Caco-2 (cell line): ENCODE results near the gene DCBLD2. TPM values are rescaled to one million over a fixed set of nuclear protein-coding genes. Genes with fewer than 3 reads are reported as not detected.
"Not testable (repeated sequence)": the region's sequence is repeated elsewhere in the genome, so short reads cannot be mapped to it uniquely, and the experiment has no call there.

Experiments used
- BruUV-seq: library from RNA; stranded (reverse); fragments of 400-500 nt; replicated peaks from 2 replicates; lab custom pipeline; 2021; lab: Mats Ljungman, UMichigan
- CTCF ChIA-PET: fragments of 300-600 bp; sonication (Branson Sonifier 250); formaldehyde crosslinking; loops from one replicate; lab custom pipeline; 2022; ENCODE audit warnings: antibody characterized with exemption; lab: Charles Lee
- POLR2A ChIA-PET: fragments of 300-600 bp; sonication (Branson Sonifier 250); formaldehyde crosslinking; loops from one replicate; lab custom pipeline; 2022; ENCODE audit warnings: antibody characterized with exemption; lab: Charles Lee
- DNase-seq, 2 experiments: peaks; one replicate each; pipeline versions ENCODE4 v3.0.0 to v3.0.0-alpha.2; 2020 to 2022
- H3K27me3 ChIP-seq: replicated peaks from 2 replicates; pipeline ENCODE4 v1.6.0; 2011; ENCODE audit warnings: low read length; ENCODE audit not compliant: control insufficient read depth, insufficient read depth
- H3K36me3 ChIP-seq: 2 replicates; pipeline ENCODE4 v1.5.1; 2011; ENCODE audit warnings: low read length; ENCODE audit not compliant: control insufficient read depth, insufficient read depth
- H3K4me1 ChIP-seq: fragments of 250-450 bp; sonication (Bioruptor Pico); 2 replicates; pipeline ENCODE4 v1.5.1; 2020; ENCODE audit warnings: mild to moderate bottlenecking
- H3K4me3 ChIP-seq: 2 replicates; pipeline ENCODE4 v1.5.1; 2011; ENCODE audit warnings: low read depth, mild to moderate bottlenecking, control low read depth, low read length
- H3K9me3 ChIP-seq: fragments of 250-450 bp; sonication (Bioruptor Pico); 2 replicates; pipeline ENCODE4 v1.5.1; 2020; ENCODE audit warnings: mild to moderate bottlenecking, moderate library complexity
- H3K27ac Mint-ChIP-seq: one replicate; pipeline ENCODE4 v1.8.0; 2022; ENCODE audit warnings: mixed read lengths; ENCODE audit not compliant: unreplicated experiment
- H3K27me3 Mint-ChIP-seq: one replicate; pipeline ENCODE4 v1.8.0; 2022; ENCODE audit warnings: mixed read lengths; ENCODE audit not compliant: insufficient read depth, unreplicated experiment
- H3K36me3 Mint-ChIP-seq: one replicate; pipeline ENCODE4 v1.8.0; 2022; ENCODE audit warnings: mild to moderate bottlenecking, mixed read lengths; ENCODE audit not compliant: insufficient read depth, unreplicated experiment
- H3K4me1 Mint-ChIP-seq: one replicate; pipeline ENCODE4 v1.8.0; 2022; ENCODE audit warnings: low read depth, mixed read lengths; ENCODE audit not compliant: unreplicated experiment
- H3K4me3 Mint-ChIP-seq: one replicate; pipeline ENCODE4 v1.8.0; 2022; ENCODE audit warnings: mild to moderate bottlenecking, moderate library complexity, mixed read lengths; ENCODE audit not compliant: unreplicated experiment
- H3K9me3 Mint-ChIP-seq: one replicate; pipeline ENCODE4 v1.8.0; 2022; ENCODE audit warnings: mixed read lengths; ENCODE audit not compliant: unreplicated experiment
- intact Hi-C: fragments of 100-400 bp; cut with micrococcal nuclease; formaldehyde crosslinking; loops from one replicate; pipeline ENCODE4 v1.10.0; 2022; ENCODE audit not compliant: unreplicated experiment
- total RNA-seq: library from RNA; stranded (reverse); gene quantifications from 2 replicates; pipeline ENCODE4 v1.2.3, GENCODE V29; 2022
- TF ChIP-seq, protein P1 (sequence below), 2 experiments: fragments of 200-600 bp in 1 of 2; IDR thresholded peaks; 1 replicate in 1 of 2; 2 replicates in 1 of 2; pipeline versions ENCODE4 v1.5.1 to v1.8.0; 2011 to 2022; ENCODE audit warnings: antibody characterized with exemption in 1 of 2, control low read depth in 1 of 2, inconsistent platforms in 1 of 2, low read depth in 1 of 2, low read length in 1 of 2, mild to moderate bottlenecking in 1 of 2, moderate library complexity in 1 of 2; ENCODE audit not compliant: insufficient read depth in 1 of 2, severe bottlenecking in 1 of 2, unreplicated experiment in 1 of 2

Gene DCBLD2
- total RNA-seq, 1 experiment from 2014 or later = 53.0 TPM

DNA sequence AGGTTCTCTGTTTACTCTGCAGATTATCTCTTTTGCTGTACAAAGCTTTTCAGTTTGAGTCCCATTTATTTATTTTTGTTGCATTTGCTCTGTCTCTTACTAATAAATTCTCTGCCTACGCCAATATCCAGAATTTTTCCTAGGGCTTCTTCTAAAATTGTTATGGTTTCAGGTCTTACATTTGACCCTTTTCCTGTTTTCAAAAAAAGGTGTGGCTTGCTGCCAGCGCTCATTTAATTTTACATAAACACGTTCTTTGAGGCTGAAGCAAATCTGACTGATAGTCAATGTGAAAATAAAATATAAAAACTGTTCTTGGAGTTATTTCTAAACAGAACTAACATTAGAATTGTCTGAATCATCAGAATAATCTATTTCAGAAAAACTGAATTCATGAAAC, 32.1 kb downstream of the DCBLD2 start:
- H3K9me3 Mint-ChIP-seq = peaks cover 6% of the 10 kb centered on the region
- H3K36me3 Mint-ChIP-seq = peaks cover 33% of the 10 kb centered on the region
- H3K27ac Mint-ChIP-seq = no peak overlapping the region
- no peak for DNase-seq
- intact Hi-C loops = no loop called here
- no peak overlapping the region for H3K4me3 Mint-ChIP-seq
- H3K27me3 ChIP-seq = no peaks in the 10 kb centered on the region
- 0 out of 2 replicates have a peak, but pooled peaks cover 8% of the 10 kb centered on the region for H3K9me3 ChIP-seq
- POLR2A ChIA-PET = no interaction called here
- TF ChIP-seq, protein P1, sequence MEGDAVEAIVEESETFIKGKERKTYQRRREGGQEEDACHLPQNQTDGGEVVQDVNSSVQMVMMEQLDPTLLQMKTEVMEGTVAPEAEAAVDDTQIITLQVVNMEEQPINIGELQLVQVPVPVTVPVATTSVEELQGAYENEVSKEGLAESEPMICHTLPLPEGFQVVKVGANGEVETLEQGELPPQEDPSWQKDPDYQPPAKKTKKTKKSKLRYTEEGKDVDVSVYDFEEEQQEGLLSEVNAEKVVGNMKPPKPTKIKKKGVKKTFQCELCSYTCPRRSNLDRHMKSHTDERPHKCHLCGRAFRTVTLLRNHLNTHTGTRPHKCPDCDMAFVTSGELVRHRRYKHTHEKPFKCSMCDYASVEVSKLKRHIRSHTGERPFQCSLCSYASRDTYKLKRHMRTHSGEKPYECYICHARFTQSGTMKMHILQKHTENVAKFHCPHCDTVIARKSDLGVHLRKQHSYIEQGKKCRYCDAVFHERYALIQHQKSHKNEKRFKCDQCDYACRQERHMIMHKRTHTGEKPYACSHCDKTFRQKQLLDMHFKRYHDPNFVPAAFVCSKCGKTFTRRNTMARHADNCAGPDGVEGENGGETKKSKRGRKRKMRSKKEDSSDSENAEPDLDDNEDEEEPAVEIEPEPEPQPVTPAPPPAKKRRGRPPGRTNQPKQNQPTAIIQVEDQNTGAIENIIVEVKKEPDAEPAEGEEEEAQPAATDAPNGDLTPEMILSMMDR (IDR thresholded peaks at IDR 0.05; ENCODE audit: insufficient read depth in 1 of 2, low read depth in 1 of 2, low read length in 1 of 2, severe bottlenecking in 1 of 2, unreplicated experiment in 1 of 2) = no peak
- H3K4me1 ChIP-seq = peaks cover 5% of the 10 kb centered on the region; the same call in 1 of the 2 replicates
- H3K4me3 ChIP-seq = no peak overlapping the region
- H3K36me3 ChIP-seq = no peaks in the 10 kb centered on the region
- CTCF ChIA-PET = no interaction called here
- BruUV-seq = no TSS peak
- no peaks in the 10 kb centered on the region for H3K27me3 Mint-ChIP-seq
- H3K4me1 Mint-ChIP-seq = peaks cover 6% of the 10 kb centered on the region

DNA sequence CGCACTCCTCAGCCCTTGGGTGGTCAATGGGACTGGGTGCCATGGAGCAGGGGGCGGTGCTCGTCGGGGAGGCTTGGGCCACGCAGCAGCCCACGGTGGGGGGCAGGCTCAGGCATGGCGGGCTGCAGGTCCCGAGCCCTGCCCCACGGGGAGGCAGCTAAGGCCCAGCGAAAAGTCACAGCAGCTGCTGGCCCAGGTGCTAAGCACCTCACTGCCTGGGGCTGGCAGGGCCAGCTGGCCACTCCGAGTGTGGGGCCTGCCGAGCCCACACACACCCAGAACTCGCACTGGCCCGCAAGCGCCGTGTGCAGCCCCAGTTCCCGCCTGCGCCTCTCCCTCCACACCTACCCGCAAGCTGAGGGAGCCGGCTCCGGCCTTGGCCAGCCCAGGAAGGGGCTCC, 43.5 kb downstream of the DCBLD2 start:
- BruUV-seq, H3K27ac Mint-ChIP-seq, H3K4me3 ChIP-seq, intact Hi-C loops, DNase-seq, H3K36me3 ChIP-seq, POLR2A ChIA-PET, H3K27me3 ChIP-seq, H3K4me3 Mint-ChIP-seq, CTCF ChIA-PET, H3K4me1 Mint-ChIP-seq, H3K4me1 ChIP-seq, H3K27me3 Mint-ChIP-seq: not testable (repeated sequence)
- peaks cover 10% of the 10 kb centered on the region; the same call in 1 of the 2 replicates for H3K9me3 ChIP-seq
- peaks cover 38% of the 10 kb centered on the region for H3K9me3 Mint-ChIP-seq
- peaks cover 24% of the 10 kb centered on the region for H3K36me3 Mint-ChIP-seq

DNA sequence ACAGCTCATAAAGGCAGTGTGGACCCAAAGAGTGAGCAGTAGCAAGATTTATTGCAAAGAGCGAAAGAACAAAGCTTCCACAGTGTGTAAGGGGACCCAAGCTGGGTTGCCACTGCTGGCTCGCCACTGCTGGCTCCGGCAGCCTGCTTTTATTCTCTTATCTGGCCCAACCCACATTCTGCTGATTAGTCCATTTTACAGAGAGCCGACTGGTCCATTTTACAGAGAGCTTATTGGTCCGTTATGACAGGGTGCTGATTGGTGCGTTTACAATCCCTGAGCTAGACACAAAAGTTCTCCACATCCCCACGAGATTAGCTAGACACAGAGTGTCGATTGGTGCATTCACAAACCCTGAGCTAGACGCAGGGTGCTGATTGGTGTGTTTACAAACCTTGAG, 44.2 kb downstream of the DCBLD2 start:
- H3K4me3 Mint-ChIP-seq, H3K4me3 ChIP-seq, H3K4me1 Mint-ChIP-seq, intact Hi-C loops, CTCF ChIA-PET, H3K27me3 ChIP-seq, H3K27me3 Mint-ChIP-seq, DNase-seq, H3K4me1 ChIP-seq, POLR2A ChIA-PET, H3K27ac Mint-ChIP-seq, BruUV-seq, H3K36me3 ChIP-seq: not testable (repeated sequence)
- H3K36me3 Mint-ChIP-seq = peaks cover 24% of the 10 kb centered on the region
- H3K9me3 Mint-ChIP-seq = peaks cover 38% of the 10 kb centered on the region
- peaks cover 10% of the 10 kb centered on the region; the same call in 1 of the 2 replicates for H3K9me3 ChIP-seq

DNA sequence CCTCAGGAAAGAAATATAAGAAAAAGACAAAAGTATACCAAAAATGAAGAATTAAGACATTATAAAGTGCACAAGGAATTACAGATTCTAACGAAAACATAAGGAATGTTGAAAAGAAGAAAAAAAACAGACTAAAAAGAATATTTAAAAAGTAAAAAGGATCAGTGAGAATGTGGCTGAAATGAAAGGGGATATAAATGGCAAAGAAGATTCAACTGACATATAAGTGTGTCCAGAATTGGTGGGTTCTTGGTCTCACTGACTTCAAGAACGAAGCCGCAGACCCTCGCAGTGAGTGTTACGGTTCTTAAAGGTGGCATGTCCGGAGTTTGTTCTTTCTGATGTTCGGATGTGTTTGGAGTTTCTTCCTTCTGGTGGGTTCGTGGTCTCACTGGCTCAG, 44.8 kb downstream of the DCBLD2 start:
- TF ChIP-seq, protein P1 (IDR thresholded peaks at IDR 0.05; ENCODE audit: insufficient read depth in 1 of 2, low read depth in 1 of 2, low read length in 1 of 2, severe bottlenecking in 1 of 2, unreplicated experiment in 1 of 2) = no peak
- H3K27me3 ChIP-seq = no peaks in the 10 kb centered on the region
- DNase-seq = no peak
- intact Hi-C loops = no loop called here
- peaks cover 34% of the 10 kb centered on the region for H3K9me3 Mint-ChIP-seq
- peaks cover 19% of the 10 kb centered on the region for H3K36me3 Mint-ChIP-seq
- H3K9me3 ChIP-seq = peaks cover 10% of the 10 kb centered on the region; the same call in 1 of the 2 replicates
- no peak overlapping the region for H3K4me3 ChIP-seq
- H3K4me1 ChIP-seq = no peaks in the 10 kb centered on the region
- BruUV-seq = no TSS peak
- POLR2A ChIA-PET = no interaction called here
- no peaks in the 10 kb centered on the region for H3K4me1 Mint-ChIP-seq
- no peaks in the 10 kb centered on the region for H3K27me3 Mint-ChIP-seq
- no peaks in the 10 kb centered on the region; the same call in none of the 2 replicates for H3K36me3 ChIP-seq
- H3K27ac Mint-ChIP-seq = no peak overlapping the region
- CTCF ChIA-PET = no interaction called here
- no peak overlapping the region for H3K4me3 Mint-ChIP-seq
